SK-N-SH treated with all-trans-retinoic acid at 6 μM for 48 hours (cell line): ENCODE results near the gene NGEF.

Source experiments
- GLIS3 ChIP-seq: fragments of 250-450 bp; sonication (Bioruptor Pico); IDR thresholded peaks from 2 replicates; pipeline ENCODE4 v1.5.0; 2020; ENCODE audit warnings: mild to moderate bottlenecking, moderate library complexity
- ZFP30 ChIP-seq: fragments of 450-650 bp; formaldehyde crosslinking; IDR thresholded peaks from 2 replicates; pipeline ENCODE4 v1.5.0; 2022; ENCODE audit warnings: mild to moderate bottlenecking, moderate library complexity

DNA sequence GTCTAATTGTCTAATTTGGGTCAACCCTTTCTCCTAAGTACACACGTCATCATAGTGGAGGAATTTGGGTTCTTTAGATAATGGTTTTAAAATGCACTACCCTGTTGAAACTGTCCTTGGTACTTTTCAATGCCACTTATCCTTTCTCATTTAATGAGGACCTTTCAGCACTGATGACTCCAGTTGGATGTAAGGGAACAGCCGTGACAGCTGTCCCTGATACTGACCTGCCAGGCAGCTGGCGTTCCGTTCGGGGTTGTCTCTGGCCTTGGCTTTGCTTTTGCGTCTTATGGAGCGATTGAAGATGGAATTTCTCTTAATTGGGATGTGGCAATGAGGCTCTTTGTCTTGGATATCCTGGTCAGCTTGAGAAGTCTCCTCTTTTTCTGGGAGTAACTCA, 38.7 kb downstream of the NGEF start:
- no peak for TF ChIP-seq GLIS3
- no peak for TF ChIP-seq ZFP30 (CRISPR knock-in tag)
